ENCODE measurements around the gene SRSF4.
"Not testable (repeated sequence)": the region's sequence is repeated elsewhere in the genome, so short reads cannot be mapped to it uniquely, and the experiment has no call there.

Gene SRSF4

GRCh38 chr1:29181413-29182225 is at the start of gene SRSF4:
SRSF4 (minus strand) TSS chr1:29181900; CDS start chr1:29181752, 148 bp downstream.
- peak; percentile 97 for DNase-seq (ENCODE audit: low read depth)

- DNase-seq (ENCODE audit: low read depth), result peak; percentile 93
These were observed 49.1 kb upstream of the SRSF4 start, which contains the start of gene MECR for GRCh38 chr1:29230553-29231378. MECR (minus strand) TSS chr1:29230934; CDS start chr1:29230906, 28 bp downstream.

GRCh38 chr1:29230204-29230552 is 48.5 kb upstream of the SRSF4 start:
- no peak for DNase-seq (ENCODE audit: low read depth)

- no peak for DNase-seq (ENCODE audit: low read depth)
These were observed 45.8 kb upstream of the SRSF4 start for GRCh38 chr1:29227511-29227910.

GRCh38 chr1:29225361-29225760 is 43.7 kb upstream of the SRSF4 start:
- no peak for DNase-seq (ENCODE audit: low read depth)

GRCh38 chr1:29224356-29224837 is 42.7 kb upstream of the SRSF4 start:
- no peak for DNase-seq (ENCODE audit: low read depth)

GRCh38 chr1:29223521-29223920 is 41.8 kb upstream of the SRSF4 start:
- no peak for DNase-seq (ENCODE audit: low read depth)

GRCh38 chr1:29222686-29223085 is 41.0 kb upstream of the SRSF4 start:
- no peak for DNase-seq (ENCODE audit: low read depth)

- DNase-seq (ENCODE audit: low read depth), result not testable (repeated sequence)
These were observed 40.6 kb upstream of the SRSF4 start for GRCh38 chr1:29222260-29222659.

GRCh38 chr1:29221296-29221695 is 39.6 kb upstream of the SRSF4 start:
- no peak for DNase-seq (ENCODE audit: low read depth)

GRCh38 chr1:29218223-29218622 is 36.5 kb upstream of the SRSF4 start:
- DNase-seq (ENCODE audit: low read depth), result no peak

GRCh38 chr1:29217633-29218032 is 35.9 kb upstream of the SRSF4 start:
- DNase-seq (ENCODE audit: low read depth), result no peak

GRCh38 chr1:29213055-29213454 is 31.4 kb upstream of the SRSF4 start:
- DNase-seq (ENCODE audit: low read depth), result no peak

GRCh38 chr1:29211086-29212030 is 29.7 kb upstream of the SRSF4 start:
- no peak for DNase-seq (ENCODE audit: low read depth)

- no peak for DNase-seq (ENCODE audit: low read depth)
These were observed 28.8 kb upstream of the SRSF4 start for GRCh38 chr1:29210278-29211085.

- peak; percentile 43 for DNase-seq (ENCODE audit: low read depth)
These were observed 27.5 kb upstream of the SRSF4 start for GRCh38 chr1:29209173-29209572.

GRCh38 chr1:29208442-29208841 is 26.7 kb upstream of the SRSF4 start:
- DNase-seq (ENCODE audit: low read depth), result no peak

- DNase-seq (ENCODE audit: low read depth), result peak; percentile 98
These were observed 21.1 kb upstream of the SRSF4 start for GRCh38 chr1:29202584-29203340.

- no peak for DNase-seq (ENCODE audit: low read depth)
These were observed 20.4 kb upstream of the SRSF4 start for GRCh38 chr1:29202053-29202452.

GRCh38 chr1:29201595-29202051 is 19.9 kb upstream of the SRSF4 start:
- no peak for DNase-seq (ENCODE audit: low read depth)
